Osteocyte (in vitro differentiated cells): Measurements from ENCODE around the gene RFTN2. TPM values are rescaled to one million over a fixed set of nuclear protein-coding genes. Genes with fewer than 3 reads are reported as not detected.

ENCODE experiments used
- DNase-seq: peaks from one replicate; pipeline ENCODE4 v3.0.0; 2021; ENCODE audit warnings: mixed read lengths; ENCODE audit not compliant: unreplicated experiment; ENCODE audit errors: extremely low spot score
- H3K27ac Mint-ChIP-seq: one replicate; pipeline ENCODE4 v1.8.0; 2021; ENCODE audit warnings: mild to moderate bottlenecking, mixed read lengths; ENCODE audit not compliant: unreplicated experiment
- H3K27me3 Mint-ChIP-seq: one replicate; pipeline ENCODE4 v1.8.0; 2021; ENCODE audit warnings: mixed read lengths; ENCODE audit not compliant: unreplicated experiment
- H3K36me3 Mint-ChIP-seq: one replicate; pipeline ENCODE4 v1.8.0; 2021; ENCODE audit warnings: mixed read lengths; ENCODE audit not compliant: unreplicated experiment
- H3K4me1 Mint-ChIP-seq: one replicate; pipeline ENCODE4 v1.8.0; 2021; ENCODE audit warnings: mixed read lengths; ENCODE audit not compliant: unreplicated experiment
- H3K4me3 Mint-ChIP-seq: one replicate; pipeline ENCODE4 v1.8.0; 2021; ENCODE audit warnings: mild to moderate bottlenecking, moderate library complexity, mixed read lengths; ENCODE audit not compliant: unreplicated experiment
- H3K9me3 Mint-ChIP-seq: one replicate; pipeline ENCODE4 v1.8.0; 2021; ENCODE audit warnings: mixed read lengths; ENCODE audit not compliant: unreplicated experiment
- total RNA-seq: library from RNA; stranded (reverse); gene quantifications from 2 replicates; pipeline ENCODE4 v1.2.1, GENCODE V29; 2021
- TF ChIP-seq, protein P1 (sequence below): fragments of 200-600 bp; sonication (generic); IDR thresholded peaks from 2 replicates; pipeline ENCODE4 v1.5.0; 2021; ENCODE audit warnings: antibody characterized with exemption, mild to moderate bottlenecking, moderate library complexity

RFTN2 gene
- total RNA-seq, 1 donor from 2014 or later, result 29.4 TPM

DNA sequence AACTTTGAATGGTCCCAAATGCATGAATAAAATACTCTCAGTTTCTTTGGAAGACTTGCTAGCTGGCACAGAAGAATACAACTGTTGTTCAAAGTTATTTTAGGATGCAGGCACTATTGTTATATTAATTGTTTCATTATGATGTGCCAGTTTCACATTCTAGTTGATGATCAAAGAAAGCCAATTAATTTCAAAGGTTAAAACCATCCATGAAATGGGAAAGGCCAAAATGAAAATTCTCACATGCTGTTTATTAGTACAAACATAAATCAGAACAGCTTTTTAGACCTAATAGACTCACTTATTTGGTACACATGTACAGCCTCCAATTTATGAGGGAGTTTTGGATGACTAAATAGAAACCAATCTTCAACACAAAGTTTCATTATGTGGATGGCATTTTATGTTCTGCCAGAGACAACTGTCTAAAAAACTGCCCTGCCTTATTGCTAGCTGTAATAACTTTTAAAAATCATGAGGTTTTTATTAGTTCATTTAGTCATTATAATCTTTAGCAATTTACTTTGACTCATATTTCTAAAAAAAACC lies 42.2 kb downstream of the RFTN2 start:
- Mint-ChIP-seq H3K4me3 (no peak overlapping the region), H3K4me1 (peaks cover 6% of the 10 kb centered on the region), H3K36me3 (peaks cover 30% of the 10 kb centered on the region), H3K27me3 (no peaks in the 10 kb centered on the region), H3K27ac (no peak overlapping the region), H3K9me3 (peaks cover 3% of the 10 kb centered on the region)
- no peak for DNase-seq
- TF ChIP-seq, protein P1, sequence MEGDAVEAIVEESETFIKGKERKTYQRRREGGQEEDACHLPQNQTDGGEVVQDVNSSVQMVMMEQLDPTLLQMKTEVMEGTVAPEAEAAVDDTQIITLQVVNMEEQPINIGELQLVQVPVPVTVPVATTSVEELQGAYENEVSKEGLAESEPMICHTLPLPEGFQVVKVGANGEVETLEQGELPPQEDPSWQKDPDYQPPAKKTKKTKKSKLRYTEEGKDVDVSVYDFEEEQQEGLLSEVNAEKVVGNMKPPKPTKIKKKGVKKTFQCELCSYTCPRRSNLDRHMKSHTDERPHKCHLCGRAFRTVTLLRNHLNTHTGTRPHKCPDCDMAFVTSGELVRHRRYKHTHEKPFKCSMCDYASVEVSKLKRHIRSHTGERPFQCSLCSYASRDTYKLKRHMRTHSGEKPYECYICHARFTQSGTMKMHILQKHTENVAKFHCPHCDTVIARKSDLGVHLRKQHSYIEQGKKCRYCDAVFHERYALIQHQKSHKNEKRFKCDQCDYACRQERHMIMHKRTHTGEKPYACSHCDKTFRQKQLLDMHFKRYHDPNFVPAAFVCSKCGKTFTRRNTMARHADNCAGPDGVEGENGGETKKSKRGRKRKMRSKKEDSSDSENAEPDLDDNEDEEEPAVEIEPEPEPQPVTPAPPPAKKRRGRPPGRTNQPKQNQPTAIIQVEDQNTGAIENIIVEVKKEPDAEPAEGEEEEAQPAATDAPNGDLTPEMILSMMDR, result no peak

DNA sequence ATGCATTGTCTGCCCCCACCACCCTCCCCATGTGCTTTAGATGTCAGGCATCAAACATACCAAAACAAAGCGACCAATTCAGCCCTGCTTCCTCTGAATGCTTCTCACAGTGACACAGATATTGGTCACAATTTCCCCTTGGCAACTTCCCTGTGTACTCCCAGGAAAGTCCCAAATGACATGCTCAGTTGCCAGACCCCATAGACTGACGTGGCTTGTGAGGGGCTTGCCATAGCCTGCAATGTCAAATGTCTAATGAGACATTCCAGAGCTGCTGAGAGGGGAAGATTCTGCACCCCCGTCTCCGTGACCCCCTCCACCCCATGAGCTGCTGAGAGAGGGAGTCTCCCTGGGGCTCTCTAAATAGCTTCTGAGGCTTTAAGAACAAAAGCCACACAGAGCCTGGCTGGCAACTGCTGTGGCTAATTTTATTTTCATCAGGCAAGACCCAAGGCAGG lies 47.3 kb downstream of the RFTN2 start:
- H3K27ac Mint-ChIP-seq, result peak overlapping the region; percentile 89
- H3K4me3 Mint-ChIP-seq, result no peak overlapping the region
- TF ChIP-seq, protein P1, result no peak
- H3K9me3 Mint-ChIP-seq, result no peaks in the 10 kb centered on the region
- H3K27me3 Mint-ChIP-seq, result no peaks in the 10 kb centered on the region
- peaks cover 13% of the 10 kb centered on the region for H3K4me1 Mint-ChIP-seq
- no peak for DNase-seq
- peaks cover 38% of the 10 kb centered on the region for H3K36me3 Mint-ChIP-seq

DNA sequence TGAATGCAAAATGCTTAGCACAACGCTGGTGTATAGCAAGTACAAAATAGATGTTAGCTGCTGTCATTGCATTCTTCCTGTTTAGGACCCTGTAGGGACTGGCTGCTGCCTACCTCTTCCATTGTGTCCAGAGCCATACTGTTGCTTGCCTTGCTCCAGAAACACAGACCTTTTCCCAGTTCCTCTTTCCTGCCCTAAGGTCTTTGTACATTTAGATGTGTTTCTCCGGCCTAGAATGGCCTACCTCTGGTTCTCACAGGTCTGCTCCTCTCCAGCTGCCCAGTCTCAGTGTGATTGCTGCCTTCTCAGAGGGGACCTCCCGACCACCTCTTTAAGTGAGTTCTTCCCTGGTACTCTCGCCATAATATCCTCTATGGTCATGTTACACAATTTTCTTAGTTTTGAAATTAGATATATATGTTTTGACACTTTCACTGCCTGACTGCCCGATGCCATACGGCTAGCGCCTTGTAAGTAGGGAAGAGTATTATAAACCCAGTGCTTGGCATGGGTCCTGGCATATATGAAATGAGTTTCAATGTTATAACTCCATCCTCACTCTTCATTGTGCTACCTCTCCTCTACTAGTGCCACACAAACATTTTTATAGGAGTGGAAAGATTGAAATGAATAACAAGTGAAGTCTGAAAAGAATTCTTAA lies 48.3 kb downstream of the RFTN2 start:
- H3K4me3 Mint-ChIP-seq, result no peak overlapping the region
- peaks cover 13% of the 10 kb centered on the region for H3K4me1 Mint-ChIP-seq
- DNase-seq, result no peak
- H3K27ac Mint-ChIP-seq, result peak overlapping the region; percentile 63
- H3K9me3 Mint-ChIP-seq, result no peaks in the 10 kb centered on the region
- H3K27me3 Mint-ChIP-seq, result no peaks in the 10 kb centered on the region
- TF ChIP-seq, protein P1, result no peak
- peaks cover 37% of the 10 kb centered on the region for H3K36me3 Mint-ChIP-seq

DNA sequence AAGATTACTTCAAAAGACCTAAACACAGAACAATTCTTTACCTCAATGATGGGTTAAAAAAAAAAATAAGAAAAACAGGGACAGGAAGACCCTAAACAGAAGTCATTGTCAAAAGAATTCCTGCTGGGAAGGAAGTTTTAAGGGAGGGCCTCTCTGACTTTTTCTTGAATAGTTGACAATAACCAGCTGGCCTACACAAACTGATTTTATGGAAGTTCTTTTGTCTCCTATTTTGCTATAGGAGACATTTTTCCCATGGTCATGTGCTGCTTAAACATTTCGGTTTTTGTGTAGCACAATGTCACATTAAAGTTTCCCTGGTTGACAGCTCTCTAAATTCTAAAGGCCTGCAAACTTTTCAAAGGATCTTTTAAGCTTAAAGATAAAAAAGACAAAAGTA lies 55.3 kb downstream of the RFTN2 start:
- TF ChIP-seq, protein P1, result no peak
- DNase-seq, result no peak
- Mint-ChIP-seq H3K27me3 (no peaks in the 10 kb centered on the region), H3K4me1 (no peaks in the 10 kb centered on the region), H3K4me3 (no peak overlapping the region), H3K9me3 (no peaks in the 10 kb centered on the region), H3K36me3 (peaks cover 31% of the 10 kb centered on the region), H3K27ac (no peak overlapping the region)

DNA sequence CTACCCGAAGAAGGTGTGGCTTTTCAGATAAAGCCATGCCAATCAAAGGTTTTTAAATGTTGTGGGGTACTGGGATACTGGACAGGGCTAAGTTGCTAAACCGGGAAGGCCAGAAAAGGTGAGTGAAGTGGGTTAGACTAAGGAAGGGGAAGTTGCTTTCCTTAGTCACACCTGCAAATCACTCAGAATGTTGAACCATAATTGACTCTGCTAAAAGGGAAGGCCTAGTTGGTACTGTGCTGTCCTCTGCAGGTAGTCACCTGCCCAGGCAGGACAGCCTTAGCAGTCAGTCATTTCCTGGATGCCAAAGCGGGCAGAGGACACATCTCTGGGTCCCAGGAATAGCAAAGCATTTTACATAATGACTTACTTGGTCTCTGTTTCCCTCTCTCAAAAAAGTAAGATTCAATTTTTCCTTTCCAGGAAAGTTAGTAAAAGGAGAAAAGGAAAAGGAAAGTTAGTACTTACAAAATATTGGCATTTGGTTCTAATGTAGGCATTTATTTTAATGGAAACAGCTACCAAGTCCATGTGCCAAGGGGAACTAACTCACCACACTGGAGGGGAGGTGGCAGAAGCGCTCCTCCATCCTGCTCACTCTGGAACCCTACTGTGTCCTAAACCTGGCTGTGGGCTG lies 60.3 kb downstream of the RFTN2 start:
- peaks cover 60% of the 10 kb centered on the region for H3K36me3 Mint-ChIP-seq
- no peaks in the 10 kb centered on the region for H3K4me1 Mint-ChIP-seq
- no peak for DNase-seq
- no peaks in the 10 kb centered on the region for H3K27me3 Mint-ChIP-seq
- H3K27ac Mint-ChIP-seq, result no peak overlapping the region
- TF ChIP-seq, protein P1, result no peak
- H3K4me3 Mint-ChIP-seq, result no peak overlapping the region
- H3K9me3 Mint-ChIP-seq, result peaks cover 6% of the 10 kb centered on the region
